Measurements from ENCODE around the gene KRIT1. TPM values are rescaled to one million over a fixed set of nuclear protein-coding genes. Genes with fewer than 3 reads are reported as not detected.
"Not testable (repeated sequence)": the region's sequence is repeated elsewhere in the genome, so short reads cannot be mapped to it uniquely, and the experiment has no call there.

The KRIT1 gene
- total and polyA plus RNA-seq, 4 experiments from 2014 or later = 7.7 to 80.7 (median 43.7) TPM

GRCh38 chr7:92260248-92260781 is 14.6 kb upstream of the KRIT1 start:
- ChIA-PET POLR2A (ENCODE audit: partially characterized antibody) (no interaction called here), CTCF (ENCODE audit: partially characterized antibody) (interaction anchor here (1.0 kb wide), 1 partner anchor 33 kb away, joined by 3 read pairs; no protein-coding TSS in a partner anchor)
- H3K27ac ChIP-seq (ENCODE audit: low read depth, low read length) = no peak overlapping the region
- no peak for DNase-seq
- H3K4me3 ChIP-seq (ENCODE audit: low read length in 2 of 2) = no peak overlapping the region
- intact Hi-C loops (cut with micrococcal nuclease) = no loop called here
- no peaks in the 10 kb centered on the region for H3K36me3 ChIP-seq (ENCODE audit: insufficient read depth, low read length)
- H3K4me3 Mint-ChIP-seq = no peak overlapping the region
- peaks cover 12 to 29% of the 10 kb centered on the region in 2 donors for H3K36me3 Mint-ChIP-seq
- H3K27me3 ChIP-seq (ENCODE audit: insufficient read depth, low read length) = no peaks in the 10 kb centered on the region
- peaks cover 0 to 3% (median 0%) of the 10 kb centered on the region in 8 donors for H3K9me3 Mint-ChIP-seq
- H3K9me3 ChIP-seq (ENCODE audit: control insufficient read depth in 1 of 2, low read length in 2 of 2) = no peaks in the 10 kb centered on the region
- H3K27me3 Mint-ChIP-seq = no peaks in the 10 kb centered on the region
- H3K4me1 Mint-ChIP-seq = peaks cover 13 to 26% (median 18%) of the 10 kb centered on the region in 4 donors
- H3K4me1 ChIP-seq (ENCODE audit: insufficient read depth, low read length) = no peaks in the 10 kb centered on the region
- H3K27ac Mint-ChIP-seq = peak overlapping the region in 2 of 7 donors; percentile 41 to 54

- Histone ChIP-seq H3K27me3 (ENCODE audit: insufficient read depth, low read length) (no peaks in the 10 kb centered on the region), H3K9me3 (ENCODE audit: control insufficient read depth in 1 of 2, low read length in 2 of 2) (no peaks in the 10 kb centered on the region), H3K36me3 (ENCODE audit: insufficient read depth, low read length) (no peaks in the 10 kb centered on the region), H3K4me1 (ENCODE audit: insufficient read depth, low read length) (no peaks in the 10 kb centered on the region), H3K4me3 (ENCODE audit: low read length in 2 of 2) (no peak overlapping the region), H3K27ac (ENCODE audit: low read depth, low read length) (no peak overlapping the region)
- intact Hi-C loops (cut with micrococcal nuclease) = no loop called here
- DNase-seq = no peak
- peaks cover 17 to 32% (median 23%) of the 10 kb centered on the region in 4 donors for H3K4me1 Mint-ChIP-seq
- H3K4me3 Mint-ChIP-seq = peak overlapping the region in 1 of 8 donors; percentile 14
- CTCF ChIA-PET (ENCODE audit: partially characterized antibody) = interaction anchor here (1.0 kb wide), 1 partner anchor 32 kb away, joined by 3 read pairs; no protein-coding TSS in a partner anchor
- POLR2A ChIA-PET (ENCODE audit: partially characterized antibody) = no interaction called here
- H3K9me3 Mint-ChIP-seq = peaks cover 0 to 4% (median 0%) of the 10 kb centered on the region in 8 donors
- H3K36me3 Mint-ChIP-seq = peaks cover 15 to 34% of the 10 kb centered on the region in 2 donors
- H3K27ac Mint-ChIP-seq = peak overlapping the region in 3 of 7 donors; percentile 41 to 71 (median 54)
- no peaks in the 10 kb centered on the region for H3K27me3 Mint-ChIP-seq
Observed at GRCh38 chr7:92259610-92260247, 14.0 kb upstream of the KRIT1 start.

GRCh38 chr7:92259062-92259461 is 13.3 kb upstream of the KRIT1 start:
- H3K4me3 Mint-ChIP-seq = no peak overlapping the region
- DNase-seq = no peak
- peaks cover 17 to 32% (median 23%) of the 10 kb centered on the region in 4 donors for H3K4me1 Mint-ChIP-seq
- ChIA-PET CTCF (ENCODE audit: partially characterized antibody) (no interaction called here), POLR2A (ENCODE audit: partially characterized antibody) (no interaction called here)
- no peak overlapping the region for H3K4me3 ChIP-seq (ENCODE audit: low read length in 2 of 2)
- H3K27ac ChIP-seq (ENCODE audit: low read depth, low read length) = no peak overlapping the region
- H3K36me3 ChIP-seq (ENCODE audit: insufficient read depth, low read length) = no peaks in the 10 kb centered on the region
- H3K27ac Mint-ChIP-seq = no peak overlapping the region
- H3K27me3 ChIP-seq (ENCODE audit: insufficient read depth, low read length) = no peaks in the 10 kb centered on the region
- no peaks in the 10 kb centered on the region for H3K9me3 ChIP-seq (ENCODE audit: control insufficient read depth in 1 of 2, low read length in 2 of 2)
- H3K9me3 Mint-ChIP-seq = peaks cover 0 to 4% (median 0%) of the 10 kb centered on the region in 8 donors
- no peaks in the 10 kb centered on the region for H3K4me1 ChIP-seq (ENCODE audit: insufficient read depth, low read length)
- no peaks in the 10 kb centered on the region for H3K27me3 Mint-ChIP-seq
- H3K36me3 Mint-ChIP-seq = peaks cover 15 to 34% of the 10 kb centered on the region in 2 donors
- intact Hi-C loops (cut with micrococcal nuclease) = no loop called here

DNA sequence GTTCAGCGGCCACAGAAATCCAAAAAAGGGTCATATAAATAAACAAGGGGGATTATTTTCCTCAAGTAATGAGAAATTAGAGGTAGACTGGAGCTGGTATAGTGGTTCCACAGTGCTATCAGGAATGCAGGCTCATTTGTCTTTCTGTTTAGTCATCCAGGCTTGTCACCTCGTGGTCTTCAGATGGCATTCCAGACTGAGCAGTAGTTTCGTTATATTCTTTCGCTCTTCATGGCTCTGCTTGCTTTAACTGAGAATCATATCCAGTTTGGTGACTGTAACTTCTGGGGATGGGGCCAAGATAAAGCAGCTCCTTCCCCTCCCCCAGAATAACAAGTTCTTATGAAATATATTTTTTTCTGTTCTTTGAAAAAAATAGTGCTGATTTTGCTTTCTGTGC is 9.6 kb upstream of the KRIT1 start:
- no peaks in the 10 kb centered on the region for H3K27me3 Mint-ChIP-seq
- no peak for DNase-seq
- POLR2A ChIA-PET (ENCODE audit: partially characterized antibody) = interaction anchor here (1.0 kb wide), 1 partner anchor 10 kb away, joined by 3 read pairs; the partner anchor contains the start of genes ANKIB1 and KRIT1
- H3K9me3 Mint-ChIP-seq = peaks cover 0 to 4% (median 0%) of the 10 kb centered on the region in 8 donors
- peaks cover 14 to 28% of the 10 kb centered on the region in 2 donors for H3K36me3 Mint-ChIP-seq
- Histone ChIP-seq H3K9me3 (ENCODE audit: control insufficient read depth in 1 of 2, low read length in 2 of 2) (no peaks in the 10 kb centered on the region), H3K27me3 (ENCODE audit: insufficient read depth, low read length) (no peaks in the 10 kb centered on the region), H3K36me3 (ENCODE audit: insufficient read depth, low read length) (no peaks in the 10 kb centered on the region), H3K4me1 (ENCODE audit: insufficient read depth, low read length) (no peaks in the 10 kb centered on the region), H3K4me3 (ENCODE audit: low read length in 2 of 2) (no peak overlapping the region), H3K27ac (ENCODE audit: low read depth, low read length) (no peak overlapping the region)
- CTCF ChIA-PET (ENCODE audit: partially characterized antibody) = no interaction called here
- H3K4me1 Mint-ChIP-seq = peaks cover 32 to 43% (median 38%) of the 10 kb centered on the region in 4 donors
- H3K27ac Mint-ChIP-seq = no peak overlapping the region
- intact Hi-C loops (cut with micrococcal nuclease) = no loop called here
- H3K4me3 Mint-ChIP-seq = no peak overlapping the region

GRCh38 chr7:92254800-92255199 is 9.1 kb upstream of the KRIT1 start:
- H3K4me3 ChIP-seq (ENCODE audit: low read length in 2 of 2); H3K27me3 ChIP-seq (ENCODE audit: insufficient read depth, low read length); H3K9me3 ChIP-seq (ENCODE audit: control insufficient read depth in 1 of 2, low read length in 2 of 2); CTCF ChIA-PET (ENCODE audit: partially characterized antibody); H3K27ac Mint-ChIP-seq; intact Hi-C loops (cut with micrococcal nuclease); H3K27ac ChIP-seq (ENCODE audit: low read depth, low read length); H3K4me1 ChIP-seq (ENCODE audit: insufficient read depth, low read length); H3K9me3 Mint-ChIP-seq; H3K36me3 ChIP-seq (ENCODE audit: insufficient read depth, low read length); H3K27me3 Mint-ChIP-seq; H3K4me3 Mint-ChIP-seq; DNase-seq: not testable (repeated sequence)
- H3K4me1 Mint-ChIP-seq = peaks cover 29 to 39% (median 34%) of the 10 kb centered on the region in 4 donors
- H3K36me3 Mint-ChIP-seq = peaks cover 9 to 23% of the 10 kb centered on the region in 2 donors
- POLR2A ChIA-PET (ENCODE audit: partially characterized antibody) = interaction anchor here (1.0 kb wide), 1 partner anchor 9 kb away, joined by 3 read pairs; the partner anchor contains the start of genes ANKIB1 and KRIT1

DNA sequence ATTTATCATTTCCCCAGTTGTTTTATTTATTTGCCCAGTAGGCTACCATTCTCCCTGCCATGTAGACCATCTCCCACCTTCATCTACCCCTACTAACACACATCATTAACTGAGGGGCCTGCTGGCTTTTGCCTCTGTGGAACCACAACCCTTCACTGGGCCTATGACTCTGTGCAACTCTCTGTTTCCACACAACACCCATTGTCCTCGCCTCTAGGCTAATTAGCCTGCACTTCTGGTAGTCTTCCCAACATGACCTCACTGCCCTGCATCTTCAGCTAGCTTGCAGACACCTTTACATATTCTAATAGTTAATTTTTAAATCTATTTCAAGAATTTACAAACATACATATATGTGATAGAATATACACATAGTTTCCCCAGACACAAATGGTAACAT is 7.5 kb upstream of the KRIT1 start:
- H3K27ac Mint-ChIP-seq = no peak overlapping the region

DNA sequence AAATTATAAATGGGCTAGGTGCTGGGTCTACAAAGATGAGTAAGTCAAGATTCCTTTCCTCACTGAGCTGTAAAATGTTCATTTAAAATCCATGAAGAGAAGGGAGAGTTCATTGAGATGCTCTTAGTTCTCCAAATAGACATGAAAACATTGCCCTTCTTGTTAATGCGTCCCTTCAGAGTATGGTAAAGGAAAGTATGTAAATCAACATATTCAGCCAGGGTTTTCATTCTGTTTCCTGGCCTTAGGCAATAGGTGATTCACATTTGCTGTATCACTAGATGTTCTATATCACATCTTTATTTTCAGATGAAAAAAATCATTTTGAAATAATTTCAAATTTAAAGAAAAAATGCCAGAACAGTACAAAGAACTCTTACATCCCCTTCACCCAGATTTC is 5.5 kb upstream of the KRIT1 start:
- Mint-ChIP-seq H3K36me3 (peaks cover 10 to 13% of the 10 kb centered on the region in 2 donors), H3K4me1 (peaks cover 36 to 51% (median 40%) of the 10 kb centered on the region in 4 donors), H3K4me3 (no peak overlapping the region)

More for the DNA sequence above, 7.5 kb upstream of the KRIT1 start:
- no peaks in the 10 kb centered on the region for H3K27me3 ChIP-seq (ENCODE audit: insufficient read depth, low read length)
- no peak overlapping the region for H3K4me3 Mint-ChIP-seq
- no peak overlapping the region for H3K4me3 ChIP-seq (ENCODE audit: low read length in 2 of 2)
- H3K36me3 Mint-ChIP-seq = peaks cover 8 to 15% of the 10 kb centered on the region in 2 donors
- H3K27ac ChIP-seq (ENCODE audit: low read depth, low read length) = no peak overlapping the region
- peaks cover 0 to 4% (median 0%) of the 10 kb centered on the region in 8 donors for H3K9me3 Mint-ChIP-seq
- no peak for DNase-seq
- no peaks in the 10 kb centered on the region for H3K36me3 ChIP-seq (ENCODE audit: insufficient read depth, low read length)
- H3K27me3 Mint-ChIP-seq = no peaks in the 10 kb centered on the region
- no peaks in the 10 kb centered on the region for H3K9me3 ChIP-seq (ENCODE audit: control insufficient read depth in 1 of 2, low read length in 2 of 2)
- POLR2A ChIA-PET (ENCODE audit: partially characterized antibody) = no interaction called here
- intact Hi-C loops (cut with micrococcal nuclease) = no loop called here
- CTCF ChIA-PET (ENCODE audit: partially characterized antibody) = no interaction called here
- H3K4me1 ChIP-seq (ENCODE audit: insufficient read depth, low read length) = peaks cover 4% of the 10 kb centered on the region
- H3K4me1 Mint-ChIP-seq = peaks cover 26 to 38% (median 30%) of the 10 kb centered on the region in 4 donors

More for the DNA sequence above, 5.5 kb upstream of the KRIT1 start:
- Histone ChIP-seq H3K36me3 (ENCODE audit: insufficient read depth, low read length) (no peaks in the 10 kb centered on the region), H3K4me1 (ENCODE audit: insufficient read depth, low read length) (peaks cover 19% of the 10 kb centered on the region), H3K27ac (ENCODE audit: low read depth, low read length) (no peak overlapping the region), H3K9me3 (ENCODE audit: control insufficient read depth in 1 of 2, low read length in 2 of 2) (no peaks in the 10 kb centered on the region), H3K27me3 (ENCODE audit: insufficient read depth, low read length) (no peaks in the 10 kb centered on the region), H3K4me3 (ENCODE audit: low read length in 2 of 2) (no peak overlapping the region)
- no peaks in the 10 kb centered on the region for H3K27me3 Mint-ChIP-seq
- POLR2A ChIA-PET (ENCODE audit: partially characterized antibody) = no interaction called here
- CTCF ChIA-PET (ENCODE audit: partially characterized antibody) = no interaction called here
- H3K27ac Mint-ChIP-seq = no peak overlapping the region
- DNase-seq = no peak
- H3K9me3 Mint-ChIP-seq = peaks cover 0 to 4% (median 0%) of the 10 kb centered on the region in 8 donors
- intact Hi-C loops (cut with micrococcal nuclease) = no loop called here

Measured in CD4-positive, alpha-beta memory T cell (primary cell).